Measurements from ENCODE around the gene INTS11. TPM values are rescaled to one million over a fixed set of nuclear protein-coding genes. Genes with fewer than 3 reads are reported as not detected.
A peak's percentile ranks its signal among the peaks of the same experiment; 100 is the strongest.

INTS11 gene
- total and polyA plus RNA-seq, 2 of the 13 experiments (the other 11 are each of a cell fraction or from before 2014, with no cell fraction given), result 52.8 to 94.8 TPM

- TF ChIP-seq GMEB2 (CRISPR knock-in tag; IDR thresholded peaks at IDR 0.05; ENCODE audit: low read depth), result no peak
- TF ChIP-seq MBD4 (IDR thresholded peaks at IDR 0.05; ENCODE audit: borderline replicate concordance, low read length), result no peak
- TF ChIP-seq ZNF652 (CRISPR knock-in tag; IDR thresholded peaks at IDR 0.05; ENCODE audit: borderline replicate concordance, low read depth), result no peak
- TF ChIP-seq CBFB (CRISPR knock-in tag; IDR thresholded peaks at IDR 0.05), result peak; percentile 48; the same call in 1 of the 2 replicates
- TF ChIP-seq UBTF (CRISPR knock-in tag; IDR thresholded peaks at IDR 0.05), result peak; percentile 97
- TF ChIP-seq ZNF230 (CRISPR knock-in tag; IDR thresholded peaks at IDR 0.05), result 0 out of 2 replicates have a peak, but pooled peaks have one; percentile 31
- no peak for TF ChIP-seq HNF1A (IDR thresholded peaks at IDR 0.05; ENCODE audit: low read depth)
- 0 out of 2 replicates have a peak, but pooled peaks have one; percentile 52 for TF ChIP-seq HNF1A (CRISPR knock-in tag; IDR thresholded peaks at IDR 0.05; ENCODE audit: borderline replicate concordance)
- peak; percentile 78 for TF ChIP-seq ZNF547 (CRISPR knock-in tag; IDR thresholded peaks at IDR 0.05)
- TF ChIP-seq EEA1 (CRISPR knock-in tag; IDR thresholded peaks at IDR 0.05; ENCODE audit: borderline replicate concordance), result no peak
- TF ChIP-seq TEAD3 (CRISPR knock-in tag; optimal IDR thresholded peaks at IDR 0.05; ENCODE audit: borderline replicate concordance), result peak; percentile 47
- TF ChIP-seq ARNT (IDR thresholded peaks at IDR 0.05), result no peak
- peak; percentile 81; the same call in 1 of the 2 replicates for TF ChIP-seq HBP1 (CRISPR knock-in tag; IDR thresholded peaks at IDR 0.05; ENCODE audit: low read depth)
- TF ChIP-seq SYNCRIP (IDR thresholded peaks at IDR 0.05; ENCODE audit: insufficient read depth, low read depth, low read length), result no peak
- no peak for TF ChIP-seq MEF2D (CRISPR knock-in tag; IDR thresholded peaks at IDR 0.05)
- peak; percentile 75; the same call in 1 of the 2 replicates for TF ChIP-seq ZZZ3 (CRISPR knock-in tag; IDR thresholded peaks at IDR 0.05; ENCODE audit: borderline replicate concordance)
- peak; percentile 41; the same call in 1 of the 2 replicates for TF ChIP-seq TBX2 (CRISPR knock-in tag; IDR thresholded peaks at IDR 0.05; ENCODE audit: borderline replicate concordance)
- no peak; the same call in 1 of the 2 replicates for TF ChIP-seq ZNF414 (CRISPR knock-in tag; IDR thresholded peaks at IDR 0.05)
Measured at GRCh38 chr1:1287288-1288110, 37.0 kb downstream of the INTS11 start (continued).
